T-helper 1 cell (primary cell): Measurements from ENCODE around the gene BTBD9.

ENCODE experiments used
- DNase-seq, 5 donors: peaks; one replicate each; pipeline ENCODE4 v3.0.0-alpha.2; 2012 to 2020

BTBD9 gene

GRCh38 chr6:38423746-38424145 lies 216.0 kb downstream of the BTBD9 start:
- no peak for DNase-seq

GRCh38 chr6:38420207-38420606 lies 219.5 kb downstream of the BTBD9 start:
- no peak for DNase-seq

- no peak for DNase-seq
These were observed 222.2 kb downstream of the BTBD9 start for GRCh38 chr6:38417521-38417920.

GRCh38 chr6:38415231-38416005 lies 224.3 kb downstream of the BTBD9 start:
- no peak for DNase-seq

GRCh38 chr6:38413102-38413800 lies 226.5 kb downstream of the BTBD9 start:
- no peak for DNase-seq

GRCh38 chr6:38407192-38407591 lies 232.5 kb downstream of the BTBD9 start:
- DNase-seq = no peak

- DNase-seq = no peak
These were observed 233.6 kb downstream of the BTBD9 start for GRCh38 chr6:38406096-38406495.

- no peak for DNase-seq
These were observed 234.7 kb downstream of the BTBD9 start for GRCh38 chr6:38404900-38405556.

- DNase-seq = no peak
These were observed 235.4 kb downstream of the BTBD9 start for GRCh38 chr6:38404355-38404754.

- DNase-seq = no peak
These were observed 236.2 kb downstream of the BTBD9 start for GRCh38 chr6:38403548-38403947.

GRCh38 chr6:38400764-38401163 lies 239.0 kb downstream of the BTBD9 start:
- DNase-seq = no peak

- DNase-seq = no peak
These were observed 239.6 kb downstream of the BTBD9 start for GRCh38 chr6:38400101-38400500.

GRCh38 chr6:38396209-38396608 lies 243.5 kb downstream of the BTBD9 start:
- DNase-seq = no peak

GRCh38 chr6:38393986-38394385 lies 245.7 kb downstream of the BTBD9 start:
- no peak for DNase-seq

GRCh38 chr6:38391626-38392579 lies 247.8 kb downstream of the BTBD9 start:
- no peak for DNase-seq

- no peak for DNase-seq
These were observed 248.5 kb downstream of the BTBD9 start for GRCh38 chr6:38391206-38391605.

- DNase-seq = no peak
These were observed 249.9 kb downstream of the BTBD9 start for GRCh38 chr6:38389875-38390274.

- no peak for DNase-seq
These were observed 251.8 kb downstream of the BTBD9 start for GRCh38 chr6:38387971-38388370.

GRCh38 chr6:38387461-38387860 lies 252.3 kb downstream of the BTBD9 start:
- DNase-seq = no peak

GRCh38 chr6:38378801-38379200 lies 260.9 kb downstream of the BTBD9 start:
- DNase-seq = no peak

GRCh38 chr6:38375937-38376336 lies 263.8 kb downstream of the BTBD9 start:
- no peak for DNase-seq

GRCh38 chr6:38375341-38375740 lies 264.4 kb downstream of the BTBD9 start:
- no peak for DNase-seq

- DNase-seq = no peak
These were observed 267.8 kb downstream of the BTBD9 start for GRCh38 chr6:38371881-38372280.
